GM12864 (cell line): Measurements from ENCODE around the gene EEF1AKMT3.

Source experiments
- DNase-seq: peaks from one replicate; pipeline ENCODE4 v3.0.0-alpha.2; 2011; ENCODE audit warnings: low read depth
- H3K4me3 ChIP-seq: 2 replicates; pipeline ENCODE4 v1.5.1; 2011; ENCODE audit warnings: mild to moderate bottlenecking, low read depth, low read length, control low read depth
- CTCF ChIP-seq: IDR thresholded peaks from 2 replicates; pipeline ENCODE4 v1.5.1; 2011; ENCODE audit warnings: low read depth, mild to moderate bottlenecking, moderate library complexity, low read length, control low read depth, inconsistent platforms; ENCODE audit errors: missing control alignments

The EEF1AKMT3 gene

DNA sequence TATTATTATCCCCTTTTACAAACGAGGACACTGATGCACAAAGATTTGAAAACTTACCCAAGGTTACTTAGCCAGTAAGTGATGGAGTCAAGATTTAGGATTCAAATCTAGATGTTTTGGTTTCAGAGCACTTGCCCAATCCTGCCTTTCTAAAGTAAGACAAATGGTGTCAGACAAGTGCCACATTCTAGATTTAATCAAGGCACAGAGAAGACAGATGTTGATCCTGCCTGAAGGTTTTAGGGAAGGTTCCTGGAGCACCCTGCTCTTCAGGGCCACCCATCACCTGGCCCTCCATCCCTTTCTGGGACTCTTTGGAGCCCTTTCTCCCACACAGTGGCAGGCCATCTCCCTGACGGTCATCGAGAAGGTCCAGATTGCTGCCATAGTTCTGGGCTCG lies 14.6 kb upstream of the EEF1AKMT3 start:
- TF ChIP-seq CTCF = no peak
- DNase-seq = no peak
- H3K4me3 ChIP-seq = no peak overlapping the region

DNA sequence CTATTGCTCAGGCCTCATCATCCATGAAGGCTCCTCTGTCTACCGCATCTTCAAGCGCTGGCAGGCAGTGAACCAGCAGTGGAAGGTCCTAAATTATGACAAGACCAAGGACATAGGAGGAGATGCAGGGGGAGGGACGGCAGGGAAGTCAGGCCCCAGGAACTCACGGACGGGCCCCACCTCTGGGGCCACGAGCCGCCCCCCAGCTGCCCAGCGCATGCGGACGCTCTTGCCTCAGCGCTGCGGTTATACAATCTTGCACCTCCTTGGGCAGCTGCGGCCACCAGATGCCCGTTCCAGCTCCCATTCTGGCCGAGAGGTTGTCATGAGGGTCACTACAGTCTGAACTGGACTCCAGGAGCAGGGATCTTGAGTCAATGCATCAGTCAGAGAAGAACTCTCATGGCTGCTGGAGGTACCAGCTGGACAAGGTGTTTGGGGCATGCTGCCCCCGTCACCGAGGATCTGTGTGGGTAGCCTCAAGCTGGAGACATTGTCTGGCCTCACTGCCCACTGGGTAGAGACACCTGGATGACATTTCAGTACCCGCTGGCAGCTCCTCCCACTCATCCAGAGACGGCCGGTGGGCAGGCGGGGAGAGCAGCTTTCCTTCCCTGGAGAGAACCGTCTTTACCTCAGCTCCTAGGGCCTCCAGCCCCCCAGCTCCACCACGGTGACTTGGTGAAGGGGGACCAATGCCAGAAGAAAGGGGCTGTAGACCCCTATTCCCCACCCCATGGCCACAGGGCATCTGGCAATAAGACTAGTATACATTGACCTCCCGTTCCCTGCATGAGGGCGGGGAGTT lies 13.7 kb upstream of the EEF1AKMT3 start:
- no peak for DNase-seq
- no peak for TF ChIP-seq CTCF
- H3K4me3 ChIP-seq = no peak overlapping the region

GRCh38 chr12:57759360-57759980 lies 12.9 kb upstream of the EEF1AKMT3 start:
- no peak overlapping the region for H3K4me3 ChIP-seq
- TF ChIP-seq CTCF = peak; percentile 65
- DNase-seq = no peak

- DNase-seq = no peak
- no peak overlapping the region for H3K4me3 ChIP-seq
- TF ChIP-seq CTCF = no peak
These were observed 11.9 kb upstream of the EEF1AKMT3 start for GRCh38 chr12:57760347-57760982.

- no peak for TF ChIP-seq CTCF
- H3K4me3 ChIP-seq = no peak overlapping the region
- no peak for DNase-seq
These were observed 10.9 kb upstream of the EEF1AKMT3 start for GRCh38 chr12:57761391-57761998.

GRCh38 chr12:57762463-57762862 lies 10.0 kb upstream of the EEF1AKMT3 start:
- no peak for TF ChIP-seq CTCF
- DNase-seq = no peak
- H3K4me3 ChIP-seq = no peak overlapping the region
